Fibroblast of villous mesenchyme (primary cell): ENCODE measurements around the gene ARHGEF11. TPM values are rescaled to one million over a fixed set of nuclear protein-coding genes. Genes with fewer than 3 reads are reported as not detected.

Source experiments
- DNase-seq: peaks from one replicate; pipeline ENCODE4 v3.0.0-alpha.2; 2010; ENCODE audit warnings: low read depth
- H3K4me3 ChIP-seq: 2 replicates; pipeline ENCODE4 v1.5.1; 2011; ENCODE audit warnings: low read depth, mild to moderate bottlenecking, low read length
- total RNA-seq: library from RNA; depleted of rRNA; stranded (reverse); fragments of >200 nt; gene quantifications from 2 replicates; pipeline ENCODE4 v1.2.3, GENCODE V29; 2012
- TF ChIP-seq, protein P1 (sequence below): IDR thresholded peaks from 2 replicates; pipeline ENCODE4 v1.5.1; 2012; ENCODE audit warnings: low read depth, mild to moderate bottlenecking, low read length; ENCODE audit not compliant: insufficient read depth

The ARHGEF11 gene
- total RNA-seq, 1 donor: 34.1 TPM

DNA sequence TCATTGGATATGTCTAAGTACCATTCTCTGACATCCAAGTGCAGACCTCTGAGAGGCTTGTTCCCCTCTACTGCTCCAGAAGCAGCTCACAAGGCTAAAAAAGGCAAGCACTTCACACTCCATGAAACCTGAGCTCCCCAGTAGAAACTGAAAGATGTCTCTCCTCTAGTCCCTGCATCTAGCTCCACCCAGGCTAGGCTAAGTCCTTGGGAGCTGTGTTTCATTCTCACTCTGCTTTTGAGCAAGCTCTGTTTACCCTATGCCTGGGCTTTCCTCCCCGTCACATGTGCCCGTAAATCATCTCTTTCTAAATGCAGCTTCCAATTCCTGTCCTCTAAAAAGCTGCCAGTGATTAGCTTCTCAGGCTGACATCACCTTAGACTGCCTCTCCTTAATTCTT is 86.1 kb downstream of the ARHGEF11 start:
- peak; percentile 93 for DNase-seq
- TF ChIP-seq, protein P1, sequence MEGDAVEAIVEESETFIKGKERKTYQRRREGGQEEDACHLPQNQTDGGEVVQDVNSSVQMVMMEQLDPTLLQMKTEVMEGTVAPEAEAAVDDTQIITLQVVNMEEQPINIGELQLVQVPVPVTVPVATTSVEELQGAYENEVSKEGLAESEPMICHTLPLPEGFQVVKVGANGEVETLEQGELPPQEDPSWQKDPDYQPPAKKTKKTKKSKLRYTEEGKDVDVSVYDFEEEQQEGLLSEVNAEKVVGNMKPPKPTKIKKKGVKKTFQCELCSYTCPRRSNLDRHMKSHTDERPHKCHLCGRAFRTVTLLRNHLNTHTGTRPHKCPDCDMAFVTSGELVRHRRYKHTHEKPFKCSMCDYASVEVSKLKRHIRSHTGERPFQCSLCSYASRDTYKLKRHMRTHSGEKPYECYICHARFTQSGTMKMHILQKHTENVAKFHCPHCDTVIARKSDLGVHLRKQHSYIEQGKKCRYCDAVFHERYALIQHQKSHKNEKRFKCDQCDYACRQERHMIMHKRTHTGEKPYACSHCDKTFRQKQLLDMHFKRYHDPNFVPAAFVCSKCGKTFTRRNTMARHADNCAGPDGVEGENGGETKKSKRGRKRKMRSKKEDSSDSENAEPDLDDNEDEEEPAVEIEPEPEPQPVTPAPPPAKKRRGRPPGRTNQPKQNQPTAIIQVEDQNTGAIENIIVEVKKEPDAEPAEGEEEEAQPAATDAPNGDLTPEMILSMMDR: no peak
- H3K4me3 ChIP-seq: no peak overlapping the region

DNA sequence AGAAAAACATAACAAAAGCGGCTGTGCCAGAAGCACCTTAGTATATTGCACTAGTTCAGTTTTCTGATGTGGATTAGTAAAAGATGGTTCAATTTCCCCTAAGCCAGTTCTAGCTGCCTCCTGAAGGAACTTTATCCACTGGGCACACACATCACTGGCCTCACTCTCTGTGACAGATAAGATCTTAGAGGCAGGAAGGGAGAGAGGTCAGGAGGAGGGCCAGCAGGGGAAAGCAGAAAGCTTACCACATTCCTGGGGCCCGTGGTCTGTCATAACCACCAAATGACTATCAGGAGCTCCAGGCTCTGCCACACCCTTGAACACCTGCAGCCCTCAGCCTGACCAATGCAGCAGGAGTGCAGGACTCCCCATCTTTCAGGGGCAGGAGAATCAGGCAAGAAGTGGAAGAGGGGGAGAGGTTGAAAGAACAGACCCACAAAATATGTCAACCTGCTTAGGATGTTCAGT is 87.3 kb downstream of the ARHGEF11 start:
- DNase-seq: peak; percentile 11
- TF ChIP-seq, protein P1: no peak
- H3K4me3 ChIP-seq: no peak overlapping the region

DNA sequence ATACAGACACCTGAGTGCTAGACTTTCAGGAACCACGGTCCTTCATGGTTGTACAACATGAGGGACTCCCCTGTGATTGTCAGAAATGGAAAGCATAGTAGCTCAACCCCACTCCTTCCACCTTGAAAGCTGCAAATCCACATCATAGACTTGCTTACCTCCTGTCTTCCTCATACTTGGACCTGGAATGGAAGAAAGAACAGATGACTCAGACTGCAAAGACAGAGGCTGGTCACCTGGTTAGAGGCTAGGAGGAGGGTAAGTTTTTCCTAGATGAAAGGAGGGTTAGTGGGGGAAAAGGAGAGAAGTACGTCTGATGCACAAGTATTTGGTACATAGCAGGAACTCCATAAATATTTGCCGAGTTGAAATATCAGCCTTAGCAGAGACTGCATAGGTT is 87.9 kb downstream of the ARHGEF11 start:
- TF ChIP-seq, protein P1: no peak
- H3K4me3 ChIP-seq: no peak overlapping the region
- no peak for DNase-seq

DNA sequence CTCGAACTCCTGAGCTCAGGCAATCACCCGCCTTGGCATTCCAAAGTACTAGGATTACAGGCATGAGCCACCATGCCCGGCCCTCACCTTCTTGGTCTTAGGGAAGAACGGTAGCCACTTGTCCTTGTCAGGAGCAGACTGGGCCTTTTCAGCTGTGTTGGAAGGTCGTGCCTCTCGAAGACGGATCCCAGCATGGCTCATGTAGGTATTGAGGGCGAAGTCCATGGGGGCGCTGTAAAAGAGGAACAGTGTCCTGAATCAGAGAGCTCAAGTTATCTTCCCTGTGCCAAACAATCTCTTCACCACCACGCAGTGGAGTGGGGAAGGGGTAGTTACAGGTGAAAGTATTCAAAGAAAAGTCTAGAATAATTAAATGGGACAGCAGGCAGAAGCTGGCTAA is 89.2 kb downstream of the ARHGEF11 start:
- no peak overlapping the region for H3K4me3 ChIP-seq
- DNase-seq: no peak
- TF ChIP-seq, protein P1: no peak

DNA sequence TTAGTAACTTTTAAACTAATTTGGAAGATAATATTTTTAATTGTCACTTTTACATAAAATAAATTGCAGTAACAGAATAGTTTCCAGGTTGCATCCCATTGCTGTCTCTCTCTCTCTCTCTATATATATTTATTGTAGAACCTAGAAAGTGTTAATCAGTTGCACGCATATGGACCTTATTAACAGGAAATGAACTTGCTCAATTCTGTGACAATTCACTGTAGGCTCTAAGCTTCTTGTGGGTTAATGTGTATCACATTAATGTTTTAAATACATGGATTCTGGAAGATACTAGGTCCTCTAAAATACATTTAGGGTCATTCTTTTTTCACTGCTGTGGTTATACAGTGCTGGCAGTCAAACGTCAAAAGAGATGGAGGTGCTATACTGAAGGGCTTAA is 92.0 kb downstream of the ARHGEF11 start:
- TF ChIP-seq, protein P1: no peak
- no peak overlapping the region for H3K4me3 ChIP-seq
- DNase-seq: no peak

DNA sequence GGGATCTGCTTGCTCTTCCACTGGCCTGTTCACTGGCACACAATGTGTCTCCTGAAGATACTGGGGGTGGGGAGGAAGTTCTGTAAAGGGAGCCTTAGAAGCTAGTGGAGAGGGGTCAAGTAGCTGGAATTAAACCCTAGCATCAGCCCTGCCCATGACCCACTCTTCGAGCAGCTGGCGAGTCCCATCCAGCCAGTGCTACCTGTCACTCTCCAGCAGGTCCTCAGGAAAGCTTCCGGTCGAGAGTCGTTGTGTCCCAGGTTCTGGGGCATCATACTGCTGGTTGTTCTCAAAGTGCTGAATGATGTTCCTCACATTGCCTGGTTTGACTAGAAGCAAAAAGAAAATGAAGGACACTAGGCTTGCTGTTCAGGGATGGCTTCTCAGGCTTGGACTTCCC is 94.2 kb downstream of the ARHGEF11 start:
- DNase-seq: no peak
- TF ChIP-seq, protein P1: no peak
- H3K4me3 ChIP-seq: no peak overlapping the region

DNA sequence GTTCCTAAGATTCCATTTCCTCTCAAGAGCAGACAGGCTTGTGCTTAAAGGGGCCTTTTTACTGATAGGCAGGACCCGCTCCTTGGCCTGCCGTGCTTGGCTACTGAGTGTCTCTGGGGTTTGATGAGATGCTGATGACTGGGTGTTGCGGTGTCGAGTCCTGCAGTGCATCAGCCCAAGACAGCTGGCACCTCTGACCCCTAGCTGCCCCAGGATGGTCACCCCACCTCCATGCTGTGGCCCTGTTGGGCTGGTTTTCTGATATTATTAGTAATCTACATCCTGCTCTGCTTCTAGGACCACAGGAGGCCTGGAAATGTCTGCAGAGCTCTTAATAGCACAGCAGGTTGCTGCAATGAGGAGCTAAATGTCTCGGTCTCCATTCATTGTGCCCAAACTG is 96.4 kb downstream of the ARHGEF11 start:
- H3K4me3 ChIP-seq: no peak overlapping the region
- TF ChIP-seq, protein P1: no peak
- DNase-seq: no peak
